ENCODE results near the gene ATP2B2.

GRCh38 chr3:10375296-10376053 is 129.9 kb downstream of the ATP2B2 start:
- TF ChIP-seq RCOR1 (IDR thresholded peaks at IDR 0.05; ENCODE audit: low read depth, low read length) (no peak), CTCF (IDR thresholded peaks at IDR 0.05) (no peak), RFX5 (IDR thresholded peaks at IDR 0.05) (no peak), MAZ (IDR thresholded peaks at IDR 0.05; ENCODE audit: borderline replicate concordance, low read depth, low read length) (no peak), SMC3 (IDR thresholded peaks at IDR 0.05) (no peak), MAX (IDR thresholded peaks at IDR 0.05) (no peak)
